ENCODE measurements around the gene UNC93B1.

UNC93B1 gene

GRCh38 chr11:68009391-68010089 lies 5.6 kb upstream of the UNC93B1 start:
- peaks cover 23% of the 10 kb centered on the region for H3K4me1 Mint-ChIP-seq
- ATAC-seq (no peak), DNase-seq (no peak)
- peak overlapping the region in 1 of 2 donors; percentile 9 for H3K4me3 Mint-ChIP-seq
- H3K27me3 Mint-ChIP-seq: peaks cover 10% of the 10 kb centered on the region
- peak overlapping the region in 1 of 2 donors; percentile 71 for H3K27ac Mint-ChIP-seq
- no peaks in the 10 kb centered on the region for H3K9me3 Mint-ChIP-seq

DNA sequence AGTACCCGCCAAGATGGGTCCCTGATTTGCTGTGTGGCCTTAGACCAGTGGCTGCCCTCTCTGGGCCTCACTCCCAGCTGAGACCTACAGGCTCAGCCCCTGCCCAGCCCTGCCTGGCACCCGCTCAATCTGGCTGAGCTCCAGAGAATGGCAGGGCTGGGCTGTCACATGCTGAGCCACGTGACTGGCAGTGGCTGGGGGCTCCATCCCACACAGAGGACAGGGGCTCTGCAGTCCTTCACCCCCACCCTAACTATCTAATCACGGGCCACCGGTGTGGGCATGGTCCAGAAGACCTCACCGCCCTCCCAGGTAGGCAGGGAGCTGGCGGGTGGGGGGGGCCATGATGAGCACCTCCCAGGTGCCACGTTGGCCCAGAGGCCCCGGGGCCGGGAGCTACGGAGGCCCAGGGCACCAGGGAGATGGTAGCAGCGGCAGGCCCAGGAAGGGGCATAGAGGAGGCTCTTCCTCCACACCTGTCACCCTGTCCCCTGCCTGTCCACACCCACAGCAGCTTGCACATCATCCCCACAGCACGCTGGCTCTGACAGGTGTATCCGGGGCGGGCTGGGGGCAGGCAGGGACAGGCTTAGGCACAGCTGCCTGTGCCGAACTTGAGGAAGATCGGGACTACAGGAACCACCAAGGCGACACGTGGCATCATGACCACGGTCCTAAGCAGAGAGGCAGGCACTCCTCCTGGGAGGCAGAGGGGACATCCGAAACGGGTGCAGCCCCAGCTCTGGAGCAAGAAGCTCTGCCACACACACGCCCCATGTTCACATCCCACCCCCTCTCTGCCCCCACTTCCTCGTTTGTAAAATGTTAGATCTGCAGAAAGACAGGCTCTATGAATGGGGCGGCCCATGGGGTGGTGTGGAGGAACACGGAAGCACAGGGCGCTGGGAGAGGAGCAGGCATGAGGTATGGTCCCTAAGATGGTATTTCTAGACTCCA lies 4.8 kb upstream of the UNC93B1 start:
- DNase-seq: no peak
- no peak for ATAC-seq
- H3K27ac Mint-ChIP-seq: peak overlapping the region in 1 of 2 donors; percentile 71
- H3K27me3 Mint-ChIP-seq: peaks cover 10% of the 10 kb centered on the region
- H3K4me3 Mint-ChIP-seq: no peak overlapping the region
- H3K4me1 Mint-ChIP-seq: peaks cover 29% of the 10 kb centered on the region
- H3K9me3 Mint-ChIP-seq: no peaks in the 10 kb centered on the region

- H3K4me3 Mint-ChIP-seq: no peak overlapping the region
Observed at GRCh38 chr11:68007498-68008380, 3.8 kb upstream of the UNC93B1 start.

DNA sequence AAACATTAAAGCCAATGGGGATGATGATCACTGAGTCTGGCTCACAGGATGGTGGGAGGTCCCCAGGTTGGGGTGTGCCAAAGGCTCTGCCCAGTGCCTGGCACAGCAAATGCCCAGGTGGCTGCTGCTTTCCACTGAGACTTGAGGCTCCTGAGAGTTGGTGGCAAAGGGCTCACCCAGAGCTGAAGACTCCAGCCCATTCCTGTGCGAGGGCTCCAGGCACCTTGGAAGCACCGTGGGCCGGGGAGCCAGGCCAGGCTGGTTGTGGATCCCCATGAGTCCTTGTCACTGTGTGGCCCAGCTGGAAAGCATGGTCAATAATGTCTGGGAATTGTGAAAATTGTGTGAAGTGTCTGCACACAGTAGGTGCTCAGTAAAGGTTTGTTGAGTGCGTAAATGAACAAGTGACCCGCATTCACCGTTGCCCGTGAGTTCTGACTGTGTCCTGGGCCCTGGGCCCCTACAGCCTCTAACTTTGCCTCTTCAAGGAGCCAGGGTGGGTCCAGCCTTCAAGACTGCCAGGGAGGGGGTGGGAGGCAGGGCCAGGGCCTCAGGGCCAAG lies 2.8 kb upstream of the UNC93B1 start:
- Mint-ChIP-seq H3K9me3 (no peaks in the 10 kb centered on the region), H3K4me3 (no peak overlapping the region), H3K27ac (no peak overlapping the region), H3K27me3 (peaks cover 10% of the 10 kb centered on the region), H3K4me1 (peaks cover 41% of the 10 kb centered on the region)
- no peak for ATAC-seq
- no peak for DNase-seq

More at GRCh38 chr11:68007498-68008380, 3.8 kb upstream of the UNC93B1 start:
- ATAC-seq (no peak), DNase-seq (no peak)
- Mint-ChIP-seq H3K27me3 (peaks cover 10% of the 10 kb centered on the region), H3K9me3 (no peaks in the 10 kb centered on the region), H3K4me1 (peaks cover 33% of the 10 kb centered on the region), H3K27ac (no peak overlapping the region)

- Mint-ChIP-seq H3K27ac (peak overlapping the region; percentile 67 to 90), H3K27me3 (no peaks in the 10 kb centered on the region), H3K4me3 (peak overlapping the region; percentile 85 to 90), H3K9me3 (no peaks in the 10 kb centered on the region), H3K4me1 (peaks cover 35% of the 10 kb centered on the region)
- ATAC-seq (no peak), DNase-seq (no peak)
Observed at GRCh38 chr11:68004551-68005335, 846 bp upstream of the UNC93B1 start.

GRCh38 chr11:68002938-68003845 lies 705 bp downstream of the UNC93B1 start:
- H3K4me3 Mint-ChIP-seq: peak overlapping the region; percentile 70
- no peaks in the 10 kb centered on the region for H3K27me3 Mint-ChIP-seq
- DNase-seq (peak; percentile 53 to 61), ATAC-seq (peak; percentile 71)
- no peak overlapping the region for H3K27ac Mint-ChIP-seq
- H3K4me1 Mint-ChIP-seq: peaks cover 32% of the 10 kb centered on the region
- H3K9me3 Mint-ChIP-seq: no peaks in the 10 kb centered on the region

- ATAC-seq (no peak), DNase-seq (no peak)
- Mint-ChIP-seq H3K4me3 (peak overlapping the region; percentile 70), H3K9me3 (no peaks in the 10 kb centered on the region), H3K4me1 (peaks cover 39% of the 10 kb centered on the region), H3K27ac (no peak overlapping the region), H3K27me3 (no peaks in the 10 kb centered on the region)
Observed at GRCh38 chr11:68002575-68002937, 1.3 kb downstream of the UNC93B1 start.

DNA sequence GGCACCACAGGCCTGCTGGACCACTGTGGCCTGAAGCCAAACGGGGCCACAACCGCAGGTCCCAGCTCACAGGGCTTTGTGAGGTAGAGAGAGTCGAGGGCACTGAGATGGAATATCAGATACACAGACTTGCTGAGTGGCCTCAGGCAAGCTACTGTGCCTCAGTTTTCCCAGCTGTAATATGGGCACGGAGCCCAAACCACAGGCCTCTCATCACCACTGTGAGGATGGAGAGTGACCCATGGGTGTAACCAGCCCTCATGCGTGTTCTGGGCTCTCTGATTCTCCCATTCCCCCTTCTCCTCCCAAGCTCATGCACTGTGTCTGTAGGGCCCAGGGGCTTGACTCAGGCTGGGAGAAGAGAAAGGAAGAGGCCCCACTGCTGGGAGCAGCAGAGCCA lies 4.2 kb downstream of the UNC93B1 start:
- ATAC-seq (no peak), DNase-seq (no peak)
- Mint-ChIP-seq H3K4me3 (no peak overlapping the region), H3K27ac (no peak overlapping the region), H3K4me1 (peaks cover 43% of the 10 kb centered on the region), H3K9me3 (no peaks in the 10 kb centered on the region), H3K27me3 (no peaks in the 10 kb centered on the region)

DNA sequence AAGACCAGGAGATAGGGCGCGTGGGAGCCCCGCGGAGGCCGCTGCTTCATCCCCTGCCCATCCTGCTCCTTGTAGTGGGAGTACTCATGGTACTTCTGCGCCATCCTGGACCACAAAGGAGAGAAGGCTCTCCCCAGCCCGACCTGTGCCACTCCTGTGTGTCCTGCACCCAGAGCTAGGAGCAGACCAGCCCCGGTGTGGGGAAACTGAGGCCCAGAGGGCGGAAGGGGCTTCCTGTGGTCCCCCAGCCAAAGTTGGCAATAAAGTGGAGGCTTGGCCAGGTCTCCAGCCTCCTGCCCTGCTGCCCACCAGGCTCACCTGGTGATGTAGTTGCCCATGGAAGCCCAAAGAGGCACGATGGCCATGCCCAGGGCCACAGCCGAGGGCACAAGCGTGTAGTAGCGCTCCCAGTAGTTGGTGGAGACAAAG lies 4.7 kb downstream of the UNC93B1 start:
- H3K4me3 Mint-ChIP-seq: no peak overlapping the region
- no peak overlapping the region for H3K27ac Mint-ChIP-seq
- no peaks in the 10 kb centered on the region for H3K9me3 Mint-ChIP-seq
- H3K4me1 Mint-ChIP-seq: peaks cover 42% of the 10 kb centered on the region
- no peak for DNase-seq
- no peak for ATAC-seq
- peaks cover 4% of the 10 kb centered on the region for H3K27me3 Mint-ChIP-seq

DNA sequence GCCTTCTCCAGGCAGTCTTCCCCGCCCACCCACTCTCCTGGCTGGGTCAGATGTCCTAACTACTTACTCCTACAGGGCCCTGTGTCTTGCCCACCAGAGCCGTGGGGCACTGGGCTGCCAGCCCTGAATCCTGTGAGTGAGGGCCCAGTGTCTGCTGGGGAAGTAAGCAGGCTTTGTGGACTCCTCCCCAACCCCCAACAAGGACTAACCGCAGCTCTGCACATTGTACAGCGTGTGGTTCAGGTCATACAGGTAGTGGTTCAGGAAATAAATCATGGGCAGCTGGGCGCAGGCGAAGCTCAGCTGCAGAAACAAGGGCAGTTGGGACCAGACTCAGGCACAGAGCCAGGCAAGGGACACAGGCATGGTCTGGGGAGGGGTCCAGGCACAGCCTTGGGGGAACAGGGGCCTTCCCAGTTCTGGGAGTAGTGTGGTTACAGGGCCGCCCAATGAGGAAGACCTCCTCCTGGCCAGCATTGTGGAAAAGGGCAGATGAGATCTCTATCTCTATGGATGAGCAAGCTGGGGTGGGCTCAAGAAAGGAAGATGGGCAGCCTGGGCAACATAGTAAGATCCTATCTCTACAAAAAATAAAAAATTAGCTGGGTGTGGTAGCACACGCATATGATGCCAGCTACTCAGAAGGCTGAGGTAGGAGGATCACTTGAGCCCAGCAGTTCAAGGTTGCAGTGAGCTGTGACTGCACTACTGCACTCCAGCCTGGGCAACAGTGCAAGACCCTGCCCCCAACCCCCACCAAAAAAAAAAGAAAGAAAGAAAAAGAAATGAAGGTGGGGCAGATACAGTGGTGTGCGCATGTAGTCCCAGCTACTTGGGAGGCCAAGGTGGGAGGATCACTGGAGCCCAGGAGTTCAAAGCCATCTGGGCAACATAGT lies 5.5 kb downstream of the UNC93B1 start:
- H3K9me3 Mint-ChIP-seq: no peaks in the 10 kb centered on the region
- peaks cover 47% of the 10 kb centered on the region for H3K4me1 Mint-ChIP-seq
- H3K27ac Mint-ChIP-seq: no peak overlapping the region
- H3K27me3 Mint-ChIP-seq: peaks cover 9% of the 10 kb centered on the region
- H3K4me3 Mint-ChIP-seq: no peak overlapping the region
- ATAC-seq: peak; percentile 62
- DNase-seq: no peak

GRCh38 chr11:67997475-67997921 lies 6.4 kb downstream of the UNC93B1 start:
- peak; percentile 39 for ATAC-seq
- Mint-ChIP-seq H3K9me3 (no peaks in the 10 kb centered on the region), H3K27ac (no peak overlapping the region), H3K27me3 (peaks cover 9% of the 10 kb centered on the region), H3K4me3 (no peak overlapping the region), H3K4me1 (peaks cover 40% of the 10 kb centered on the region)
- no peak for DNase-seq

DNA sequence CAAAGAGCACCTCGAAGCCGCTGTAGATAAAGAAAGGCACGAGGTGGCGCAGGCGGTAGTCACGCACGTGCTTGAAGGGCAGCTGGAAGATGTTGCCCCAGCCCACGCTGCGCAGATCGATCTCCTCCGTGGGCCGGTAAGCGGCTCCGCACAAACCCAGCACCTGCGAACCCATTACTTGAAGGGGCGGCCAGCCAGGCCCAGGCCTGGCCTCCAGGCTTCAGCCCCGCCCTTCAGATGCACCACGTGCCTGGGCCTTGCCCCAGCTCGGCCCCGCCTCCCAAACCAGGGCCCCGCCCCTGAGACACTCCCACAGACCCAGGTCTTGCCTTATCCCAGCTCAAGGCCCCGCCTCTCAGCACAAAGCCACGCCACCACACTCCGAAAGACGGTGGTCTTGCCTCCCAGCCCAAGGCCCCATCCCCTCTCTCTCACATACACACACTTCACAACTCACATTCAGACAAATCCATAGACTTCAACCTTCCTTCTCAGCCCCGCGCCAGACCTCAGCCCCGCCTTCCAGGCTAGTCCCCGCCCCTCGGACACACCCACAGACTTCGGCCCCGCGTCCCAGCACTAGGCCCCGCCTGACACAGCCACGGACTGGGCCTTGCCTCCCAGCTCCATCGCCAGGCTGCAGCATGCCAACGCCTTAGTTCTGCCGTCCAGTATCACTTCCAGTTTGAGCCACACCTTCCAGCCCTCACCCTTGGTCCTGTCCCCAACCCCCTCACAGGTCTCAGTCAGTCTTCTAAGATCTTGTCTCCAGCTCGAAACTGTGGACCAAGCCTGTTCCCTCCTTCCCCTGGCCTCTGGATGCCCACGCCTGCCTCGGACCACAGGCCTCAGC lies 7.0 kb downstream of the UNC93B1 start:
- Mint-ChIP-seq H3K9me3 (no peaks in the 10 kb centered on the region), H3K27me3 (peaks cover 9% of the 10 kb centered on the region), H3K4me3 (no peak overlapping the region), H3K4me1 (peaks cover 35% of the 10 kb centered on the region), H3K27ac (no peak overlapping the region)
- peak; percentile 59 for ATAC-seq
- no peak for DNase-seq
